ENCODE results near the gene PSMD3. TPM values are rescaled to one million over a fixed set of nuclear protein-coding genes. Genes with fewer than 3 reads are reported as not detected.
"Not testable (repeated sequence)": the region's sequence is repeated elsewhere in the genome, so short reads cannot be mapped to it uniquely, and the experiment has no call there.

Gene PSMD3
- total and polyA plus RNA-seq, 2 of the 4 experiments (the other 2 are of a cell fraction), result 123 to 155 TPM

DNA sequence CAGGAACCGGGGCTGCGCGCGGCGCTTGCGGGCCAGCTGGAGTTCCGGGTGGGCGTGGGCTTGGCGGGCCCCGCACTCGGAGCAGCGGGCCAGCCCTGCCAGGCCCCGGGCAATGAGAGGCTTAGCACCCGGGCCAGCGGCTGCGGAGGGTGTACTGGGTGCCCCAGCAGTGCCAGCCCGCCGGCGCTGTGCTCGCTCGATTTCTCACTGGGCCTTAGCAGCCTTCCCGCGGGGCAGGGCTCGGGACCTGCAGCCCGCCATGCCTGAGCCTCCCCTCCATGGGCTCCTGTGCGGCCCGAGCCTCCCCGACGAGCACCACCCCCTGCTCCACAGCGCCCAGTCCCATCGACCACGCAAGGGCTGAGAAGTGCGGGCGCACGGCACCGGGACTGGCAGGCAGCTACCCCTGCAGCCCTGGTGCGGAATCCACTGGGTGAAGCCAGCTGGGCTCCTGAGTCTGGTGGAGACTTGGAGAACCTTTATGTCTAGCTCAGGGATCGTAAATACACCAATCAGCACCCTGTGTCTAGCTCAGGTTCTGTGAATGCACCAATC, 30.4 kb downstream of the PSMD3 start:
- POLR2A ChIA-PET (ENCODE audit: unreplicated experiment), result not testable (repeated sequence)

DNA sequence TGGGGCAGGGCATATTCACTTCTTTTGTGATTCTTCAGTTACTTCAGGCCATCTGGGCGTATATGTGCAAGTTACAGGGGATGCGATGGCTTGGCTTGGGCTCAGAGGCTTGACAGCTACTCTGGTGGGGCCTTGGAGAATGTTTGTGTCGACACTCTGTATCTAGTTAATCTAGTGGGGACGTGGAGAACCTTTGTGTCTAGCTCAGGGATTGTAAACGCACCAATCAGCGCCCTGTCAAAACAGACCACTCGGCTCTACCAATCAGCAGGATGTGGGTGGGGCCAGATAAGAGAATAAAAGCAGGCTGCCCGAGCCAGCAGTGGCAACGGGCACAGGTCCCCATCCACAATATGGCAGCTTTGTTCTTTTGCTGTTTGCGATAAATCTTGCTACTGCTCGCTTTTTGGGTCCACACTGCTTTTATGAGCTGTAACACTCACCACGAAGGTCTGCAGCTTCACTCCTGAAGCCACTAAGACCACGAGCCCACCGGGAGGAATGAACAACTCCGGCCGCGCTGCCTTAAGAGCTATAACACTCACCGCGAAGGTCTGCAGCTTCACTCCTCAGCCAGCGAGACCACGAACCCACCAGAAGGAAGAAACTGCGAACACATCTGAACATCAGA, 31.5 kb downstream of the PSMD3 start:
- POLR2A ChIA-PET (ENCODE audit: unreplicated experiment), result interaction anchor here (0.6 kb wide), 1 partner anchor 116 kb away, joined by 16 read pairs; no protein-coding TSS in a partner anchor

More for the DNA sequence above, 30.4 kb downstream of the PSMD3 start:
- ATAC-seq (ENCODE audit: low read depth); H3K4me3 ChIP-seq (ENCODE audit: insufficient read depth, low read depth, low read length); CTCF ChIA-PET; H3K36me3 ChIP-seq (ENCODE audit: control insufficient read depth, insufficient read depth, low read length); BruUV-seq (replicated peaks); H4K8ac ChIP-seq (ENCODE audit: low read depth in 2 of 2, low read length in 2 of 2); H3K79me1 ChIP-seq (ENCODE audit: low read depth in 1 of 2, low read length in 2 of 2); H2AK9ac ChIP-seq (replicated peaks; ENCODE audit: low read depth, low read length, poor library complexity); dilution Hi-C loops (cut with HindIII; ENCODE audit: low sequenced_read_pairs, unreplicated experiment); H3K4ac ChIP-seq (ENCODE audit: low read depth, low read length); H2BK20ac ChIP-seq (ENCODE audit: low read depth, low read length); H3K9ac ChIP-seq (ENCODE audit: low read depth, low read length); H2AFZ ChIP-seq (replicated peaks; ENCODE audit: low read length, poor library complexity); H2BK120ac ChIP-seq (ENCODE audit: low read depth, low read length); H3K4me1 ChIP-seq (ENCODE audit: control insufficient read depth, insufficient read depth, low read length); H3K56ac ChIP-seq (ENCODE audit: extremely low read depth, insufficient read depth, low read length); H2BK15ac ChIP-seq (ENCODE audit: low read depth, low read length); H3K9me1 ChIP-seq (ENCODE audit: insufficient read depth, low read length); DNase-seq; H2AK5ac ChIP-seq (ENCODE audit: low read depth, low read length); H3K23ac ChIP-seq (ENCODE audit: low read depth, low read length); H4K5ac ChIP-seq (ENCODE audit: low read depth, low read length); H3K9me3 ChIP-seq (ENCODE audit: control insufficient read depth, insufficient read depth, low read length); H3K27ac ChIP-seq (ENCODE audit: insufficient read depth, low read length); H3K14ac ChIP-seq (replicated peaks; ENCODE audit: low read depth, low read length); H3K27me3 ChIP-seq (ENCODE audit: control insufficient read depth, insufficient read depth, low read length); H3K4me2 ChIP-seq (ENCODE audit: low read depth, low read length); H4K20me1 ChIP-seq (ENCODE audit: insufficient read depth, low read length); H2BK5ac ChIP-seq (ENCODE audit: low read depth, low read length, poor library complexity, severe bottlenecking); H4K91ac ChIP-seq (ENCODE audit: insufficient read depth, low read depth, low read length); in situ Hi-C loops (cut with MboI; ENCODE audit: low sequenced_read_pairs); H3K18ac ChIP-seq (ENCODE audit: low read depth, low read length): not testable (repeated sequence)
- intact Hi-C loops (cut with micrococcal nuclease), result loop anchor here (5.0 kb wide), 1 partner anchor 156 kb away; no protein-coding TSS in a partner anchor
- 99% methylated on average over 11 of the region's 38 CpGs; no CpG with 5 or more reads in 1 of the 2 experiments for WGBS, 2 experiments (ENCODE audit: extremely low coverage in 2 of 2, insufficient read length in 1 of 2)

More for the DNA sequence above, 31.5 kb downstream of the PSMD3 start:
- H3K9me3 ChIP-seq (ENCODE audit: control insufficient read depth, insufficient read depth, low read length); H2BK120ac ChIP-seq (ENCODE audit: low read depth, low read length); H3K79me1 ChIP-seq (ENCODE audit: low read depth in 1 of 2, low read length in 2 of 2); H3K4me1 ChIP-seq (ENCODE audit: control insufficient read depth, insufficient read depth, low read length); H4K91ac ChIP-seq (ENCODE audit: insufficient read depth, low read depth, low read length); H3K23ac ChIP-seq (ENCODE audit: low read depth, low read length); H3K14ac ChIP-seq (replicated peaks; ENCODE audit: low read depth, low read length); H3K36me3 ChIP-seq (ENCODE audit: control insufficient read depth, insufficient read depth, low read length); BruUV-seq (replicated peaks); dilution Hi-C loops (cut with HindIII; ENCODE audit: low sequenced_read_pairs, unreplicated experiment); H2AK5ac ChIP-seq (ENCODE audit: low read depth, low read length); in situ Hi-C loops (cut with MboI; ENCODE audit: low sequenced_read_pairs); H3K27ac ChIP-seq (ENCODE audit: insufficient read depth, low read length); H3K27me3 ChIP-seq (ENCODE audit: control insufficient read depth, insufficient read depth, low read length); H4K20me1 ChIP-seq (ENCODE audit: insufficient read depth, low read length); H4K8ac ChIP-seq (ENCODE audit: low read depth in 2 of 2, low read length in 2 of 2); H3K4me3 ChIP-seq (ENCODE audit: insufficient read depth, low read depth, low read length); H2AK9ac ChIP-seq (replicated peaks; ENCODE audit: low read depth, low read length, poor library complexity); ATAC-seq (ENCODE audit: low read depth); H3K4me2 ChIP-seq (ENCODE audit: low read depth, low read length); H2BK15ac ChIP-seq (ENCODE audit: low read depth, low read length); H3K4ac ChIP-seq (ENCODE audit: low read depth, low read length); H3K9ac ChIP-seq (ENCODE audit: low read depth, low read length); H2BK5ac ChIP-seq (ENCODE audit: low read depth, low read length, poor library complexity, severe bottlenecking); H3K56ac ChIP-seq (ENCODE audit: extremely low read depth, insufficient read depth, low read length); H3K18ac ChIP-seq (ENCODE audit: low read depth, low read length); H3K9me1 ChIP-seq (ENCODE audit: insufficient read depth, low read length); DNase-seq; H4K5ac ChIP-seq (ENCODE audit: low read depth, low read length); H2BK20ac ChIP-seq (ENCODE audit: low read depth, low read length); H2AFZ ChIP-seq (replicated peaks; ENCODE audit: low read length, poor library complexity): not testable (repeated sequence)
- WGBS, 2 experiments (ENCODE audit: extremely low coverage in 2 of 2, insufficient read length in 1 of 2), result 90% methylated on average over 10 of the region's 22 CpGs; no CpG with 5 or more reads in 1 of the 2 experiments
- CTCF ChIA-PET, result interaction anchor here (1.0 kb wide), 1 partner anchor 101 kb away, joined by 5 read pairs; no protein-coding TSS in a partner anchor
- intact Hi-C loops (cut with micrococcal nuclease), result loop anchor here (5.0 kb wide), 1 partner anchor 155 kb away; no protein-coding TSS in a partner anchor
